Subcutaneous preadipocyte (primary cell): ENCODE measurements around the gene NIPBL. TPM values are rescaled to one million over a fixed set of nuclear protein-coding genes. Genes with fewer than 3 reads are reported as not detected.

Source experiments
- total RNA-seq: library from RNA; depleted of rRNA; stranded (reverse); fragments of >200 nt; gene quantifications from 2 replicates; pipeline ENCODE4 v1.2.3, GENCODE V29; 2012

NIPBL gene
- total RNA-seq: 16.9 and 22.5 TPM in 2 replicates

GRCh38 chr5:36876299-36876964, at the start of gene NIPBL:
NIPBL (plus strand) TSS chr5:36876769; CDS start chr5:36953697, 76,928 bp downstream.

